UCSD-AML1 (cell line): Measurements from ENCODE around the gene IL6.
"Not testable (repeated sequence)": the region's sequence is repeated elsewhere in the genome, so short reads cannot be mapped to it uniquely, and the experiment has no call there.

Source experiments
- DNase-seq: peaks from one replicate; lab custom pipeline; 2025; ENCODE audit not compliant: unreplicated experiment; lab: John Stamatoyannopoulos, UW

The IL6 gene

DNA sequence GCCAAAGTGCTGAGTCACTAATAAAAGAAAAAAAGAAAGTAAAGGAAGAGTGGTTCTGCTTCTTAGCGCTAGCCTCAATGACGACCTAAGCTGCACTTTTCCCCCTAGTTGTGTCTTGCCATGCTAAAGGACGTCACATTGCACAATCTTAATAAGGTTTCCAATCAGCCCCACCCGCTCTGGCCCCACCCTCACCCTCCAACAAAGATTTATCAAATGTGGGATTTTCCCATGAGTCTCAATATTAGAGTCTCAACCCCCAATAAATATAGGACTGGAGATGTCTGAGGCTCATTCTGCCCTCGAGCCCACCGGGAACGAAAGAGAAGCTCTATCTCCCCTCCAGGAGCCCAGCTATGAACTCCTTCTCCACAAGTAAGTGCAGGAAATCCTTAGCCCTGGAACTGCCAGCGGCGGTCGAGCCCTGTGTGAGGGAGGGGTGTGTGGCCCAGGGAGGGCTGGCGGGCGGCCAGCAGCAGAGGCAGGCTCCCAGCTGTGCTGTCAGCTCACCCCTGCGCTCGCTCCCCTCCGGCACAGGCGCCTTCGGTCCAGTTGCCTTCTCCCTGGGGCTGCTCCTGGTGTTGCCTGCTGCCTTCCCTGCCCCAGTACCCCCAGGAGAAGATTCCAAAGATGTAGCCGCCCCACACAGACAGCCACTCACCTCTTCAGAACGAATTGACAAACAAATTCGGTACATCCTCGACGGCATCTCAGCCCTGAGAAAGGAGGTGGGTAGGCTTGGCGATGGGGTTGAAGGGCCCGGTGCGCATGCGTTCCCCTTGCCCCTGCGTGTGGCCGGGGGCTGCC, at the start of gene IL6:
IL6 (plus strand) TSS at position 294 of the 807 bp plus-strand sequence; CDS start at position 357, 63 bp downstream.
- peak; percentile 17 for DNase-seq

DNA sequence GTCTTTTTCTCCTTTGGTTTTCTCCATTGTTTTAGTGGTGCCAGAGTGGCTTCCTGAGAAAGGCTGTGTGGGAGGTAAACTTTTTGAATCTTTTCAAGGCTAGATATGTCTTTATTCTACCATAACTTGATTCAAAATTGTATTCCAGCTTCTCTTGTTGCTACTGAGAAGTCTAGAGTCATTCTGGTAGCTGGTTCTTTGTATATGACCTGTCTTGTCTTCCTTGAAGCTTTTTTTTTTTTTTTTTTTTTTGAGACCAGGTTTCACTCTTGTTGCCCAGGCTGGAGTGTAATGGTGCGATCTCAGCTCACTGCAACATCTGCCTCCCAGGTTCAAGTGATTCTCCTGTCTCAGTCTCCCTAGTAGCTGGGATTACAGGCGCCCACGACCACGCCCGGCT, 49.7 kb upstream of the IL6 start:
- DNase-seq: not testable (repeated sequence)

DNA sequence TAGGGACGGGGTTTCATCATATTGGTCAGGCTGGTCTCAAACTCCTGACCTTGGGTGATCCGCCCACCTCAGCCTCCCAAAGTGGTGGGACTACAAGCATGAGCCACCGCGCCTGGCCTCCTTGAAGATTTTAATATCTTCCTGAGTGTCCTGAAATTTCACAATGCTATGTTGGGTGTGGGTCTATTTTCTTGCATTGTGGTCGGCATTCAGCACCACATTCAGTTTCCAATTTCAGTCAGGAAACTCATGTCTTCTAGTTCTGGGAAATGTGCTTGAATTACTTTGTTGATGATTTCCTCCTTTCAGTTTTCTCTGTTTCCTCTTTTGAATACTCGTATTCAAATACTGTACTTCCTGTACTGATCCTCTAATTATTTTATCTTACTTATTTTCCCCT, 49.3 kb upstream of the IL6 start:
- peak; percentile 6 for DNase-seq

DNA sequence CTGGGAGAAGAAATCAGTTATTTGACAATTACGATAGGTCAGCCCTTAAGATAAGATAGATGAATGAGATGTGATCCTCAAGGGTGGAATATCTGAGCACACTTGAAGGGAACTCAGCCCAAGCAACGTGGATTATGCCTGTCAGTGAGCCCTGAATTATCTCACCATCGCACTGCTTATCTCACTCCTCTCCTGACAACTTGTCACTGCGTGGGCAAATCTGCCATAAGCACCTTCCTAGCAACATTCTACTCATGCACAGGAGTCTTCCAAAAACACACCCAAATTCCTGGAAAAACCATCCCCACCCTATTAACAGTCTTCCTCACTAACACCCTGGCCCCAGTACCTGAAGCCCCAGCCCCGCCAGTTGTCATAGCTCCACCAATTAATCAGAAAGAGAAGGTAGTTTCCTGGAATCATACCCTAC, 46.5 kb upstream of the IL6 start:
- DNase-seq: no peak

DNA sequence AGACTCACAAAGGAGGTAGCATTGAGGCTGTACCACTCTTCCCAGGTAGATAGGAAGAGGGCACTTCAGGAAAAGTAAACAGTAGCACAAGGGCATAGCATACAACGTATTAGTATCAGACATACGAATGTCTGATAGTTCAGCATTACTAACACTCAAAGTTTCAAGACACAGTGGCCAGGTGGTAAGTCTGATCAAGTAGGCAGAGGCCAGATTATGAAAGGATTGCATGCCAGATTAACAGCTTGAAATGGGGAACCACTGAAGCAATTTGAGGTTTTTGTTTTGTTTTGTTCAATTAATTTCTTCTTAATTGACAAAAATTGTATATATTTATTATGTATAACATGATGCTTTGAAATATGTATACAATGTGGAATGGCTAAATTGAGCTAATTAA, 45.7 kb upstream of the IL6 start:
- DNase-seq: no peak

DNA sequence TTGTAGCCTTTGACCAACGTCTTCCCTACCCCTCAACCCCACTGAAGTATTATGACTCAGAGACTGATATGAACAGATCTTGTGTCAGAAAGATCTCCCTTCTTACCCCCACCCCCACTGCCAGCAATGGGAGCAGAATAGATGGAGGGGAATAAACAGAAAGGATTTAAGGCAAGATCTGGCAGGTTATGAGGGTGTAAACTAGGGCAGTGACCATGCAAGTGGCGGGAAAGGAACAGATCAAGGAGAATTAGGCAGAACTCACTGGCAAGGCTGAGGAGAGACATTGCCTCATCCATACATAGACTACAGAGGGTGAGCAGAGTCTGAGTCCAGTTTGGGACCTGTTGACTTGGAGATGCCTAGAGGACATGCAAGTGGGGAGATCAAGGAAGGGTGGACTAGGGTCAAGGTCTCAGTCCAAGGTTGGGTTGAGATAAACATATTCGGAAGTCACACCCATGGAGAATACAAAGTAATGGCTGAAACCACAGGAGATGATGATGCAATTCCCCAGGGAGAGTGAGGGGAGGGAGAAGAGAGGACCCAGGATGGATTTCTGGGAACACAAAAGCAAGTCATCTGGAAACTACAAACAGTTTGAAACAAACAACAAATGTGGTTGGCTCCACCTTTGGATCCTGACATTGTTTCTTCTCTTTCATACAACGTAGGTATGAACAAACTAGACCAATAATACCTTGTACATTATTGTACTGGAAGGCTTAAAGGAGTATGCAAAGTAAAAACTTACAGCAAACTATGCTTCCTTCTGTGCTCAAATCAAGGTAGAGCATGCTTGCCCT, 44.9 kb upstream of the IL6 start:
- no peak for DNase-seq

DNA sequence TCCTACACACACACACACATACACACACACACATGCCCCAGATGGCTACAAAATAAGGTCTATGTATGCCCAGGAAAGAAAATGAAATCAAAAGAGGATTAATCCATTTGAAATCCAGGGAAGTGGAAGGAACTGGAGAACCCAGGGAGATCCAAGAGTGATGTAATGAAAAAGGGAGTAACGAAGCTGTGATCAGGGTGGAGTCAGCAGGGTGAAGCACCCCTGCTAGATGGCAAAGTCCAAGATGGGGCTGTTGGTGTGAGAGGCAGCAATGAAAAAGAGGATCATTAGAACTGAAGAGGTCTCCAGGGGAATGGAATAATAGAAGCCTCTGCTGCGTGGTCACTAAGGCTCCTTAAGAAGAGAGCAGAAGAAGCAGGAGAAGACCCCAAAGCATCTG, 43.6 kb upstream of the IL6 start:
- DNase-seq: no peak

DNA sequence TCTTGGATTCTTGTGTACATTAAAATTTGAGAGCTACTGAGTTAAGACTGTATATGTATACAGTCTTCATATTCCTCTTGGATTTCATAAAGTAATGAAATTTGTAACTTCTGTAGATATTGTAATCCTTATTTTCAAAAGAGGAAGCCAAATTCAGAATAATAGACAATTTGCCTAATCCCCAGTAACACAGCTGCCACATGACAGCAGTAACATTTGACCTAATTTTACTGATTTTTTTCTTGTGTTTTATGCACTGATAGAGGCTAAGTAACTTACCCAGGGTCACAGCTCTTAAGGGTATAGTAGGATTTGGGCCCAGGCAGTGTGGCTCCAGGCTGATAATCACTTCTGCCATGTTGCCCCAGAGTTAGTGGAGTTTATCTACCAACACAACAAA, 40.4 kb upstream of the IL6 start:
- DNase-seq: no peak

DNA sequence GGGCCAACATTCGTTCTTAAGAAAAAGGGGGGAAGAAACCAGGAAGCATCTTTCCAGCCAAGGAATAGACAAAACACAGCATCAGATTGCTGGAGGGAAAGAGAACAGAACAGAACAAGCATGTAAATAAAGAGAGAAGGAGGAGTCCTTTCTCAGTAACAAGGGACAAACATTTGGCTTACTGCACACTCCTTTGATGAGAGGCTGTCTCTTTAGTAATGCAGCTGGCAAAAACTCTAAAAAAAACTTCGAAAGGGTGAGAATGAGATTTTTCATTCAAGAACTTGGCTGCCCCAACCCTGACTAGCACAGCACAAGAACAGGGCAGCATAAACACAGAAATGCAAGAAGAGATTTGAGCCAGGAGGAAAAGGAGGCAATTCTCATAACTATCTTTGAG, 38.9 kb upstream of the IL6 start:
- DNase-seq: no peak

DNA sequence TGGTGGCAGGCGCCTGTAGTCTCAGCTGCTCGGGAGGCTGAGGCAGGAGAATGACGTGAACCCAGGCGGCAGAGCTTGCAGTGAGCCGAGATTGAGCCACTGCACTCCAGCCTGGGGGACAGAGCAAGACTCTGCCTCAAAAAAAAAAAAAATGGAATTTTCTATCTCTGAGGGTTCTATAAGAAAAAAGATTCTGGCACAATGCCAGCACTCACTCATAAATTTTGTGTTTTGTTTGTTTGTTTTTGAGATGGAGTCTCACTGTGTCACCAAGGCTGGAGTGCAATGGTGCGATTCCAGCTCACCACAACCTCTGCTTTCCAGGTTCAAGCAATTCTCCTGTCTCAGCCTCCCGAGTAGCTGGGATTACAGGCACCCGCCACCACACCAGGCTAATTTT, 38.1 kb upstream of the IL6 start:
- not testable (repeated sequence) for DNase-seq

DNA sequence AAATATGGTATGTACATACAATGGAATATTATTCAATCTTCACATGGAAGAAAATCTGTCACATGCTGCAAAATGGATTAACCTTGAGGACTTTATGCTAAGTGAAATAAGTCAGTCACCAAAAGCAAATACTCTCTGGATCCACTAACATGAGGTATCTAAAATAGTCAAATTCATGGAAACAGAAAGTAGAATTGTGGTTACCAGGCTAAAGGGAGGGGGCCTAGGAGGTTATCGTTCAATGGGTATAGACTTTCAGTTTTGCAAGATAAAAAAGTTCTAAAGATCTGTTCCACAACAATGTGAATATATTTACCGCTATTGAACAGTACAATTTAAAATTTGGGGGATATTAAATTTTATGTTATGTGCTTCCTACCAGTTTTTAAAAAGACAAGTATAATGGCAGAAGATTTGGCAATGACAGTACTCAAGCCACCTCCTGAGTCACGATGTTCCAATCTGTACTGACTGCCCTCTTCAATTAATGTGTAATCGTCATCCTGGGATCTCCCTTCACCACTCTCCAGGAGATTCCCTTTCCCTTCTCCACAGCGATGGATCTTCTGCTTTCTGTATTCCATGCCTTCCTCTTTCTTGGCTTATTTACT, 32.3 kb upstream of the IL6 start:
- DNase-seq: no peak

DNA sequence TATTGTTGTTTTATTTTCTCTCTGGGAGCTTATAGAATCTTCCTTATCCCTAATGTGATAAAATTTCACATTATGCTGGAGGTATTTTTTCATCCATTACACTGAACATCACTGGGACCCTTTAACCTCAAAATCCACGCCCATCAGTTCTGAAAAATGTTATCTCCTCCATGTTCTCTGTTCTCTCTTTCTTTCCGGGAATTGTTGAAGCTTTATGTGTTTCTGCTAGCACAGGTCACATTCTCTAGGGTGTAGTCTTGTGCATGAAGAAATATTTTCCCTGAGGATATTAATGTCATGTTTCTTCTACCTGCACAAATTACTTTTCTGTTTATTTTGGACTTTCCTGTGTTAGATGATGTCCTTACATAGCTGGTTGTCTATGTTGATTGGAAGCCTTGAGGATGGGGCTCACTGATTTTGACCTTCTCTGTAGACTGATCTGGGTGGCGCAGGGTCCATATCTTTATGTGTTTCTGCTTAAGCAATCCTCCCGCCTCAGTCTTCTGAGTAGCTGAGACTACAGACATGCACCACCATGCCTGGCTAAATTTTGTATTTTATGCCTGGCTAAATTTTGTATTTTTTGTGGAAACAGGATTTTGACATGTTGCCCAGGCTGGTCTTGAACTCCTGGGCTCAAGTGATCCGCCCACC, 31.4 kb upstream of the IL6 start:
- DNase-seq: no peak

DNA sequence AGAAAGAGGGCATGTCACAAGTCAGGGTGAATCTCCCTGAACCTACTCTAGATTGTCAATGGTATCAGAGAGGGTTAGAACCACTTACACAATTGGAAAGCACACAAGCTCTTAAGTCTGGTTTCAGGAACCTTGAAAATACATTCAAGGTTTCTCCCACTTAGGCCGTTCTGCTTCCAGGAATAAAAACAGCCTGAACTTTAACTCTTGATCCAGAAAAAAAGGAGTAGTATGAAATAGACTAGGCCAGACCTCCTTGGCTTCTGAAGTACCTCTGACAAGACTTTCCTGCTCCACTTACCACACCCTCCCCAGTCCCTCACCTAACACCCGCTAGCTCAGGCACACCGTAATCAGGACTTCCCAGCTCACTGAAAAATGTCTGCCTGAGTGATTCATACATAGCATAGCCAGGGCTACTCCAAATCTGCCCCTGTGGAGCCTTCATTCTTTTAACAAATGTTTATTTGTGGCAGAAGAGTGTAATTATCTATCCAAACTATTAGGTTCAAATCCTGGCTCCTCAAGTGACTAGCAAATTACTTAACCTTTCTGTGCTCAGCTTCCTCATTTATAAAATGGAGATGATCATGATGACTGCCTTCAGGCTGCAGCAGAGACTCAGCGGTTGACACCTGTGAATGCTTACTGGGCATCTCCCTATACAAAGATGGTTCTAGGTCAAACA, 30.3 kb upstream of the IL6 start:
- no peak for DNase-seq

DNA sequence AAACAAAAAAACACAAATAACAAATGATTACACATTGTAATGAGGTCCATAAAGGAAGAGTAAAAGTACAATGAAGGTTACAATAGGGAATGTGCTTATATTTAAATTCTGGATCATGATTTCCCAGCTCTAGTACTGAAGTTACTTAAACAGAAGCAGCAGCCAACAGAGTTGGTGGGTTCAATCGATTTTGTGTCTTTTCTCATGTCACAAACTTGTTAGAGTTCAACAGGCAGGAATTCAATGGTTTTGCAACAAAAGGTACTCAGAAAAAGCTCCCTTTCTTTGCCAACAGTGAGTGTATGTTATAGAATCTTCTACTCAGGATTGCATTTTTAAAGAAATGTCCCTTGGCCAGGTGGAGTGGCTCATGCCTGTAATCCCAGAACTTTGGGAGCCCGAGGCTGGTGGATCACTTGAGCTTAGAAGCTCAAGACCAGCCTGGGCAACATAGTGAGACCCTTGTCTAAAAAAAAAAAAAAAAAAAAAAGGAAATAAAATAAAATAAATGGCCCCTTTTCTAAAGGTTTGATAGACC, 29.6 kb upstream of the IL6 start:
- DNase-seq: no peak

DNA sequence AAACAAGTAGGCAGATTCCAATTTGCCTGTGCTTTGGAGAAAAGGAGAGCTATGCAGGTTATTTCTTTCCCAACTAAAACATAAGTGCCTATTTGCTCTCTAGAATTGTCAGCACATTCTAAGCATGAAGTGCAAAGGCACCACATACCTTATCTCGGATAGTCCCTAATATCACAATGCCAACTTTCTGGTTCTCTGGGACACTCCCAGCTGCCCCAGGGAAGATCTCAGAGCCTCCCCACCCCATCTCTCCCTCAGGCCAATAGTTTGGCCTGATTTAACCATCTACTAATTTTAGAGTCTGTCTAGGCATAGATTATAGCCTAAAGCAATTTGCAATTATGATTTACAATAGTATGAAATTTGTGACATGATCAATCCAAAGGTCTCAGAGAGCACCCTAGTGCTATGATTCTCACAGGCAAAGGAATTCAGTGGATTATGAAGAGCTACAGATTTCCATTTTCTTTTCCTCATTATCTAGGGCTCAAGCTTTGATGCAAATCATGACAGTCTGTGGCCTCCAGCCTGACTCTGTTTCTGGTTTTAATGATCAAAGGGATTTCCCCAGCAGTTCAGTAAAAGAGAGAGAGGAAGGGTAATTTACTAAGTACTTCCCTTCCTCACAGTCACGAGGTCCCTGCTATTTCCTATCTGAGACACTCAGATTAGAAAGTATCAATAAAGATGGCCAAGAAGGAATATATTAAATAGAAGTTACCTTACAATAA, 29.0 kb upstream of the IL6 start:
- no peak for DNase-seq

DNA sequence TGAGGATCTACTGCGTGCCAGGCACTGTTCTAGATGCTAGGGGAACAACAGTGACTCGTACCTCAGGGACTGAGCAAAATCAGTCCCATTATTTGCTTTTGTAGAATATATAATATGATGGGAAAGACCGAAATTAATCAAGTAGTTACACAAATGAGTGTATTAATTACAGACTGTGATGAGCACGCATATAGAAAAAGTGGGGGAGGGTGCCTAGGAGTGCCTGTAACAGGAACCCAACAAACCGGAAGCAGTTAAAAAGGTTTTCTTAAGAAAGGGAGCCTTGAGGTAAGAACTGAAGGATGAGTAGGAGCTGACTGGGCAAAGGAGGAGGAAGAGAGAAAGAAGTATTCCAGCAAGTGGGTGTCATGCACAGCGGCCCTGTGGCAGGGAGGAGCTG, 28.2 kb upstream of the IL6 start:
- no peak for DNase-seq

DNA sequence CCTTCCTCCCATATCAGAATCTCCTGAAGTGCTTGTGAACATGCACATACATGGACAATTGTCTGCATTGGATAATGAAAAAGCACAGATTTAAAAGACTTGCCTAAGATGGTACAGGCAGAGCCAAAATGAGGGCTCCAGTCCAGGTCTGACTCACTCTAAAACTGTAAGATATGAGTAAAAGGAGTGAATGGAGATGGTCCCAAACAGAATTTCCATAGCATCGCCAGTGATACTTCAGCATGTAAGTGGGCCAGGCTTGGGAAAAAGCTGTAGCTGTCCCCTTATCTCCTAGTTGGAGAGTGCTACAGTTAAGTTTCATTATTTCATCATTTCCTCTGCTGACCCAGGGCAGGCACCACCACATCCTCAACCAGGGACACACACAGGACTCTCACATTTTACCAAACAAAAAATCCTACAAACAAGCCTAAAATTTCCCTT, 26.4 kb upstream of the IL6 start:
- no peak for DNase-seq

DNA sequence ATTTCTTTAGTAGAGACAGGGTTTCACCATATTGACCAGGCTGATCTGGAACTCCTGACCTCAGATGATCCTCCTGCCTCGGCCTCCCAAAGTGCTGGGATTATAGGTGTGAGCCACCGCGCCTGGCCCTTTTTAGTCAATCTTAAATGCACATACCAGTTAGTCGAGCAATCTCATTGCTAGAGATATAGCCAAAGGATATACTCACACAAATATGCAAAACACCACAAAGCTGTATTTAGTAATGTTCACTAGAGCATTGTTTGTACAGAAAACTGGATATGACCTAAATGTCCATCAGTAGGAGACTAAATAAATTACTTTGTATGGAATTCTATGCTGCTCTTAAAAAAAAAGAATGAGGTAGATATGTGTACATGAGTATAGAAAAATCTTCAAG, 24.5 kb upstream of the IL6 start:
- DNase-seq: no peak

DNA sequence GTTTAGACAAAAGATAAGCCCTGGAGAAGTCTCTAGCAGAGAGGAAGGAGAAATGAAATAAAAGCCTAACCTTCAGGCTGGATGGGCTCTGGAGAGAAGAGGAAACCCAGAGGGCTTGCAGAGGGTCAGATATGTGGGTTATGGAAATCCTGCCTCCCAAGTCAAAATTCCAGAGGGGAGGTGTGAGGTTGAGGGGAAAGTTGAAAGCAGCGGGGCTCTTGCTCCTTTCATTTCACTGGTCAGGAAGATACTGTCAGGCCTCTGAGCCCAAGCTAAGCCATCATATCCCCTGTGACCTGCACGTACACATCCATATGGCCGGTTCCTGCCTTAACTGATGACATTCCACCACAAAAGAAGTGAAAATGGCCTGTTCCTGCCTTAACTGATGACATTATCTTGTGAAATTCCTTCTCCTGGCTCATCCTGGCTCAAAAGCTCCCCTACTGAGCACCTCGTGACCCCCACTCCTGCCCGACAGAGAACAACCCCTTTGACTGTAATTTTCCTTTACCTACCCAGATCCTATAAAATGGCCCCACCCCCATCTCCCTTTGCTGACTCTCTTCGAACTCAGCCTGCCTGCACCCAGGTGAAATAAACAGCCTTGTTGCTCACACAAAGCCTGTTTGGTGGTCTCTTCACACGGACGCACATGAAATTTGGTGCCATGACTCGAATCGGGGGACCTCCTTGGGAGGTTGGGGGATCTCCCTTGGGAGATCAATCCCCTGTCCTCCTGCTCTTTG, 23.7 kb upstream of the IL6 start:
- not testable (repeated sequence) for DNase-seq
